HL-60/S4 treated with retinoic acid at 250 ng/mL for 4 days and 3 days (cell line): ENCODE results near the gene ZNF48.

Experiments used
- in situ Hi-C: fragments of 300-500 bp; cut with MboI; formaldehyde crosslinking; loops from 2 replicates; pipeline ENCODE4 v1.7.0; 2022; ENCODE audit warnings: low sequenced_read_pairs

Gene ZNF48

DNA sequence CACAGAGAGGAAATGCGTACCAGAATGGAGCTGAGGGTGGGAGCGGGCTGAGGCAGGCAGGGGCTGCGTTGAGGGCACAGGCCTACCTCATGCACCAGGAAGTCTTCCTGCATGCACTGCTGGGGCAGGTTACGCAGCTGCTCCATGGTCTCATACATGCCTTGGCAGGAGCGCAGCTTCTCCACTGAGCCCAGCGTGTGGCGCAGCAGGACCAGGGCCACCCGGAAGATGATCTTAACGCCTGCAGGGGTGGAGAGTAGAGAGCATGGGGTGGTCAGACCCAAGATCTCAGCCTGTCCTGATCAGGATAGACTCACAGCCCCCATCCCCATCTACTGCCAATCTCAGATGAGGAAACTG, 36.7 kb upstream of the ZNF48 start:
- in situ Hi-C loops: no loop called here

- in situ Hi-C loops: no loop called here
Measured at GRCh38 chr16:30358990-30359870, 36.0 kb upstream of the ZNF48 start.

DNA sequence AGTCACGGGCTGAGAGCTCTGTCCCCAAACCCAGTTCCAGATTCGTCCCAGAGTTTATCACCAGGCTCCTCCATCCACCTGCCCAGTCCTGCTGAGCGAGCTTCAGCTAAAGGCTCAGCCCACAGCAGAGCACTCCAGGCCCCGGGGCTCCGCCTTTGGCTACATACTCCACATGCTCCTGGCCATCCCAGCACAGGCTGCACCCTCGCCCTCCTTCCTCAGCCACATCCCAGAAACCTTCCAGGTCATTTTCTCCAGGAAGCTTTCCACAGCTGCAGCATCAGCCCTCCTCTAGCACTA, 35.4 kb upstream of the ZNF48 start:
- in situ Hi-C loops: no loop called here

- in situ Hi-C loops: no loop called here
Measured at GRCh38 chr16:30361180-30361579, 34.0 kb upstream of the ZNF48 start.

GRCh38 chr16:30365200-30365599, 30.0 kb upstream of the ZNF48 start:
- in situ Hi-C loops: no loop called here

DNA sequence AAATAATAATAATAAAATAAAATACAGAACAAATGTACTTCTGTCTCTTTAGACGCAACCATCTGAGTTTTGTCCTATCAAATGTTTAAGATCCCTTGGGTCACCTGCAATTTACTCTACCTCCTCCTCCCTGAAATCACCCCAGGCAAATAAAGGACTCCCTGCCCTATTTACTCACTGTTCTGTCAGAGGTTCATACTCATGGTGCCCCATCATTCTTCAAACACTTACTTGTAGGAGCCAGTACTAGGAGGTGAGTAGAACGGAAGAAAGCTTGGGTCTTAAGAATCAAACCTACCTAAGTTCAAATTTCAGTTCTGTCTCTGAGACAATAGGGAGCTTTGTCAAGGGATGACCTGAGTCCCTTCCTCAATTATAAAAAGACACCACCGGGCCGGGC, 28.7 kb upstream of the ZNF48 start:
- in situ Hi-C loops: no loop called here

GRCh38 chr16:30367349-30368009, 27.7 kb upstream of the ZNF48 start:
- in situ Hi-C loops: no loop called here

- in situ Hi-C loops: no loop called here
Measured at GRCh38 chr16:30368122-30368791, 27.0 kb upstream of the ZNF48 start.

GRCh38 chr16:30368792-30369090, 26.5 kb upstream of the ZNF48 start:
- in situ Hi-C loops: no loop called here

GRCh38 chr16:30369091-30369937, 25.9 kb upstream of the ZNF48 start:
- in situ Hi-C loops: no loop called here

- in situ Hi-C loops: no loop called here
Measured at GRCh38 chr16:30369938-30370455, 25.2 kb upstream of the ZNF48 start.

GRCh38 chr16:30370456-30371247, 24.6 kb upstream of the ZNF48 start, which contains the start of gene TBC1D10B:
Gene TBC1D10B (minus strand): TSS chr16:30370494. CDS start chr16:30370183, 311 bp downstream.
- in situ Hi-C loops: no loop called here

DNA sequence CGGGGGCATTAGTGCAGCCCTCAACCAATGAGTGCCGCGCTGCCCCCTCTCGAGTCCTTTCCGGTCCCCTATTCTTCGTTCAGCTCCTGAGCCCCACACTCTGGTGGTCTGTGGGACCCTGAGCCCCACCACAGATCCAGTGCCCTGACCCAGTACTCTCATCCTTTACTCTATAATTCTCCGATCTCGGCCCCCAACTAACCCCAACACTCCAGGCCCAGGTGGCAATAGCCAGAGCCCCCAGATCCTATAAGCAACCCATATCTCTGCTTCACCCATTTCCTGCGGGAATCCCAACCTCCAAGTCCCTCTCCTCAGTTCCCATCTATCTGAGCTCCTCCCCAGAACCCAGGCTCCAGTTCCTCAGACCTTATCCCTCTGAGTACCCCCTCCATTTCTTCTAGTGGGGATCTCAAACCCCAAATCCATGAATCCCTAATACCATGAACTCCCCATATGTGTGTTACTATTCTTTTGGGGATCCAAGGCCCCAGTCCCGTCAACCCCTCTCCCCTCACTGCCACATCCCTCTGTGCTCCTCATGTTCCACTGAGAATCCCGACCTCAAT, 23.9 kb upstream of the ZNF48 start:
- in situ Hi-C loops: no loop called here

GRCh38 chr16:30372038-30372712, 23.0 kb upstream of the ZNF48 start:
- in situ Hi-C loops: no loop called here

- in situ Hi-C loops: no loop called here
Measured at GRCh38 chr16:30372725-30373124, 22.5 kb upstream of the ZNF48 start.

DNA sequence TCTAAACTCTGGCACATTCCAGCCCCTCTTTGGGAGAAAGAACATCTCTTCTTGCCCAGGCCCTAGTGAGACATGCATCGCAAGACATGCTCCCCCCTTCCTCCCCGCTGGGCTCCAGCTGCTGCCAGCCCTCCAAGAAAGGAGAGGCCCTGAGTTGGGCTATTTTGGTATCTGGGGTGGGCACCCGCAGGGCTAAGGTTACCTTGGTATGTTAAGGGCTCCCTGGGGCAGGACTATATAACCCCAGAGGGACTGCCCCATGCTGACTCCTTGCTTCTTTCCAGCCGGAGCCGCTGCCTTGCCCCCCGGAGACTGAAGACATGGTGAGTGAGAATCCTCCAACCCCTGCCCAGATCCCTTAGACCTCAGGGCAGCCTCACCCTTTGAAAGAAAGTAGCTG, 20.7 kb upstream of the ZNF48 start, which contains the start of gene MYL11:
Gene MYL11, plus strand, starts transcription at position 265 of the 400 bp plus-strand sequence. Its CDS starts 56 bp downstream, at position 321.
- in situ Hi-C loops: no loop called here

DNA sequence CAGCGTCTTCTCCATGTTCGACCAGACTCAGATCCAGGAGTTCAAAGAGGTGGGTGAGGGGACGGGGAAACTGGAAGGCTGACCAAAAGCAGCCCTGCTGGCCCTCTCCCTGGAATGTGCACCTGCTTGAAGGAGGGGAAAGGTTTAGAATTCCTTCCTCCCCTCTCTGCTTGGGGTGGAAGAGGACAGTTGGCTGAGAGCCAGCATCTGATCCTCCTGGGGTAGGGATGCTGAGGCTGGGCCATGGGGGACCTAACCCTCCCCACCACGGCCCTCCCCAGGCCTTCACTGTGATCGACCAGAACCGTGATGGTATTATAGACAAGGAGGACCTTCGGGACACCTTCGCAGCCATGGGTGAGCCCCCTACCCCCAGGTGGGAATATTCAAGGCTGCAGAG, 19.4 kb upstream of the ZNF48 start:
- in situ Hi-C loops: no loop called here

DNA sequence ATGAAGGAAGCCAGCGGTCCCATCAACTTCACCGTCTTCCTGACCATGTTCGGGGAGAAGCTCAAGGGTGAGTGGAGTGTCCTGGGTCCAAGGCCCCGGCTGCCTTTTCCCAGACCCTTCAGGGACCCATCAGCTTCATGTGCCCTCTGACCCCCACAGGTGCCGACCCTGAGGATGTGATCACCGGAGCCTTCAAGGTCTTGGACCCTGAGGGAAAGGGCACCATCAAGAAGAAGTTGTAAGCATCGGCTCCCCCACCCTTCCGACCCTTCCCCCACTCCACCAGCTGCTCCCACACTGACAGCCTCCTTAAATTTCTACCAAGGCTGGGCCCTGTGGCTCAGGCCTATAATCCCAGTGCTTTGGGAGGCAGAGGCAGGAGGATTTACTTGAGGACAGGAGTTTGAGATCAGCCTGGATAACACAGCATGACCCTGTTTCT, 18.7 kb upstream of the ZNF48 start:
- in situ Hi-C loops: no loop called here
